ENCODE measurements around the gene ATAD3C.

DNA sequence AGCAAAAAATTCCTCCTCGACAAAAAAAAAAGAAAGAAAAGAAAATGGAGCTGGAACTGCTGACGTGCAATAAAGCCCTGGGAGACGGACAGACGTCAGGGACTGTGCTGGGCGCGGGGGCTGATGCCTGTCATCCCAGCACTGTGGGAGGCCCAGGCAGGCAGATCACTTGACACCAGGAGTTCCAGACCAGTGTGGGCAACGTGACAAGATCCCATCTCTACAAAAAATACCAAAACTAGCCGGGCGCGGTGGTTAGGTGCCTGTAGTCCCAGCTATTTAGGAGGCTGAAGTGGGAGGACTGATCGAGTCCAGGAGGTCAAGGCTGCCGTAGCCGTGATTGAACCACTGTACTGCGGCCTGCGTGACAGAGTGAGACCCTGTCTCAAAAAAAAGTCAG, 24.8 kb upstream of the ATAD3C start:
- no peak for TF ChIP-seq CTCF (IDR thresholded peaks at IDR 0.05)
- TF ChIP-seq EP300 (IDR thresholded peaks at IDR 0.05): no peak
- no peak for TF ChIP-seq POLR2AphosphoS5 (IDR thresholded peaks at IDR 0.05)
